OCI-LY7 (cell line): ENCODE data around the gene CNTN4.

ENCODE experiments used
- EZH2phosphoT487 ChIP-seq: fragments of 200-600 bp; sonication (generic); IDR thresholded peaks from 2 replicates; pipeline ENCODE4 v1.6.1; 2018; ENCODE audit warnings: low read depth, borderline replicate concordance, mild to moderate bottlenecking, mixed run types, antibody characterized with exemption, low read length, moderate library complexity, mixed read lengths
- TF ChIP-seq, protein P1 (sequence below): fragments of 200-600 bp; sonication (generic); conservative IDR thresholded peaks from 2 replicates; pipeline ENCODE4 v1.5.1; 2014; ENCODE audit warnings: mild to moderate bottlenecking, antibody characterized with exemption, low read length, moderate library complexity, mixed read lengths

- TF ChIP-seq, protein P1, sequence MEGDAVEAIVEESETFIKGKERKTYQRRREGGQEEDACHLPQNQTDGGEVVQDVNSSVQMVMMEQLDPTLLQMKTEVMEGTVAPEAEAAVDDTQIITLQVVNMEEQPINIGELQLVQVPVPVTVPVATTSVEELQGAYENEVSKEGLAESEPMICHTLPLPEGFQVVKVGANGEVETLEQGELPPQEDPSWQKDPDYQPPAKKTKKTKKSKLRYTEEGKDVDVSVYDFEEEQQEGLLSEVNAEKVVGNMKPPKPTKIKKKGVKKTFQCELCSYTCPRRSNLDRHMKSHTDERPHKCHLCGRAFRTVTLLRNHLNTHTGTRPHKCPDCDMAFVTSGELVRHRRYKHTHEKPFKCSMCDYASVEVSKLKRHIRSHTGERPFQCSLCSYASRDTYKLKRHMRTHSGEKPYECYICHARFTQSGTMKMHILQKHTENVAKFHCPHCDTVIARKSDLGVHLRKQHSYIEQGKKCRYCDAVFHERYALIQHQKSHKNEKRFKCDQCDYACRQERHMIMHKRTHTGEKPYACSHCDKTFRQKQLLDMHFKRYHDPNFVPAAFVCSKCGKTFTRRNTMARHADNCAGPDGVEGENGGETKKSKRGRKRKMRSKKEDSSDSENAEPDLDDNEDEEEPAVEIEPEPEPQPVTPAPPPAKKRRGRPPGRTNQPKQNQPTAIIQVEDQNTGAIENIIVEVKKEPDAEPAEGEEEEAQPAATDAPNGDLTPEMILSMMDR, result no peak
- no peak for TF ChIP-seq EZH2phosphoT487
Measured at GRCh38 chr3:2978977-2979732, 880.5 kb downstream of the CNTN4 start.
